HepG2 (cell line): Measurements from ENCODE around the gene EPB41. TPM values are rescaled to one million over a fixed set of nuclear protein-coding genes. Genes with fewer than 3 reads are reported as not detected.

ENCODE experiments used
- ATAC-seq: fragments of 200-7000 bp; cut with Tn5 transposase; 3 replicates; pipeline ENCODE4 v1.9.1; 2020; ENCODE audit warnings: mild to moderate bottlenecking, moderate library complexity
- BruUV-seq: library from RNA; stranded (reverse); fragments of 400-500 nt; replicated peaks from 2 replicates; lab custom pipeline; 2021; lab: Mats Ljungman, UMichigan
- CTCF ChIA-PET: fragments of 300-600 bp; formaldehyde crosslinking; extraction: SDS; loops from one replicate; lab custom pipeline; 2021; ENCODE audit warnings: low total read pairs, inconsistent platforms, low intra/inter-chr PET ratio; lab: Yijun Ruan, JAX
- POLR2A ChIA-PET: fragments of 350-600 bp; sonication (Branson Sonifier 250); formaldehyde crosslinking; loops from one replicate; lab custom pipeline; 2020; ENCODE audit warnings: antibody characterized with exemption, inconsistent platforms; lab: Yijun Ruan, JAX
- DNase-seq: peaks from one replicate; pipeline ENCODE4 v3.0.0-alpha.2; 2015; ENCODE audit warnings: low spot score
- FAIRE-seq: peaks from 3 replicates; lab custom pipeline; 2011; peaks lifted over from hg19 to GRCh38; lab: Jason Lieb, UNC
- H2AFZ ChIP-seq: one replicate; pipeline ENCODE4 v1.6.1; 2011; ENCODE audit warnings: low read length, inconsistent platforms
- H3K27ac ChIP-seq: fragments of 300-600 bp; 3 replicates; pipeline ENCODE4 v1.8.0; 2011; ENCODE audit warnings: mixed run types, mild to moderate bottlenecking, mixed read lengths, low read length, inconsistent platforms; ENCODE audit not compliant: insufficient read depth; ENCODE audit errors: extremely low read length
- H3K27me3 ChIP-seq, 2 experiments: fragments of 200-600 bp in 1 of 2; 2 replicates in 1 of 2; 3 replicates in 1 of 2; pipeline versions ENCODE4 v1.6.0 to v1.8.0; 2011; ENCODE audit warnings: low read length in 2 of 2, mild to moderate bottlenecking in 2 of 2, moderate library complexity in 2 of 2, inconsistent platforms in 1 of 2; ENCODE audit not compliant: insufficient read depth in 2 of 2, control insufficient read depth in 1 of 2
- H3K36me3 ChIP-seq, 2 experiments: fragments of 200-600 bp in 1 of 2; replicated peaks in 1 of 2; 2 replicates in 1 of 2; 3 replicates in 1 of 2; pipeline versions ENCODE4 v1.5.1 to v1.8.0; 2011; ENCODE audit warnings: low read length in 2 of 2, inconsistent platforms in 1 of 2; ENCODE audit not compliant: insufficient read depth in 2 of 2, control insufficient read depth in 1 of 2
- H3K4me1 ChIP-seq: 2 replicates; pipeline ENCODE4 v1.5.1; 2012; ENCODE audit warnings: low read length, inconsistent platforms; ENCODE audit not compliant: insufficient read depth
- H3K4me2 ChIP-seq: 2 replicates; pipeline ENCODE4 v1.6.0; 2011; ENCODE audit warnings: low read depth, low read length, inconsistent platforms
- H3K4me3 ChIP-seq, 3 experiments: fragments of 200-600 bp in 1 of 3; sonication (generic), shearing (Covaris generic) in 1 of 3; replicated peaks in 1 of 3; 2 replicates each; pipeline ENCODE4 v1.5.1; 2011 to 2016; ENCODE audit warnings: low read length in 3 of 3, inconsistent platforms in 2 of 3, low read depth in 2 of 3, mild to moderate bottlenecking in 2 of 3, control low read depth in 1 of 3, mixed read lengths in 1 of 3; ENCODE audit not compliant: insufficient read depth in 1 of 3
- H3K79me2 ChIP-seq: one replicate; pipeline ENCODE4 v1.6.1; 2011; ENCODE audit warnings: low read length, inconsistent platforms; ENCODE audit not compliant: insufficient read depth
- H3K9ac ChIP-seq: 2 replicates; pipeline ENCODE4 v1.6.0; 2011; ENCODE audit warnings: mild to moderate bottlenecking, low read depth, low read length, inconsistent platforms; ENCODE audit not compliant: insufficient read depth
- H3K9me3 ChIP-seq: 2 replicates; pipeline ENCODE4 v1.5.1; 2012; ENCODE audit warnings: mild to moderate bottlenecking, low read length
- H4K20me1 ChIP-seq: 2 replicates; pipeline ENCODE4 v1.6.0; 2011; ENCODE audit warnings: inconsistent platforms, mild to moderate bottlenecking, low read length, moderate library complexity; ENCODE audit not compliant: insufficient read depth
- AHDC1 ChIP-seq: sonication (generic); formaldehyde crosslinking; IDR thresholded peaks from 2 replicates; pipeline ENCODE4 v1.5.1; 2020; ENCODE audit warnings: mild to moderate bottlenecking, missing genetic modification reagents, borderline replicate concordance
- ARID2 ChIP-seq: sonication (generic); formaldehyde crosslinking; IDR thresholded peaks from 2 replicates; pipeline ENCODE4 v1.8.1; 2022; ENCODE audit warnings: mild to moderate bottlenecking, missing genetic modification reagents, borderline replicate concordance
- E2F1 ChIP-seq: sonication (generic); formaldehyde crosslinking; IDR thresholded peaks from 2 replicates; pipeline ENCODE4 v1.5.0; 2020; ENCODE audit warnings: missing genetic modification reagents
- HIVEP1 ChIP-seq: sonication (generic); formaldehyde crosslinking; IDR thresholded peaks from 2 replicates; pipeline ENCODE4 v1.4.0; 2020; ENCODE audit warnings: mild to moderate bottlenecking, missing genetic modification reagents
- ZBTB34 ChIP-seq: sonication (generic); formaldehyde crosslinking; IDR thresholded peaks from 2 replicates; pipeline ENCODE4 v1.8.0; 2022; ENCODE audit warnings: mild to moderate bottlenecking, missing genetic modification reagents
- ZFP36L1 ChIP-seq: sonication (generic); formaldehyde crosslinking; IDR thresholded peaks from 2 replicates; pipeline ENCODE4 v1.8.0; 2022; ENCODE audit warnings: mild to moderate bottlenecking, missing genetic modification reagents, moderate library complexity
- ZNF251 ChIP-seq: sonication (generic); formaldehyde crosslinking; IDR thresholded peaks from 2 replicates; pipeline ENCODE4 v1.9.0; 2021; ENCODE audit warnings: mild to moderate bottlenecking, missing genetic modification reagents
- ZNF281 ChIP-seq: sonication (generic); formaldehyde crosslinking; IDR thresholded peaks from 2 replicates; pipeline ENCODE4 v1.4.0; 2020; ENCODE audit warnings: missing genetic modification reagents, borderline replicate concordance
- ZNF34 ChIP-seq: sonication (generic); formaldehyde crosslinking; IDR thresholded peaks from 2 replicates; pipeline ENCODE4 v1.4.0; 2020; ENCODE audit warnings: mild to moderate bottlenecking, missing genetic modification reagents, borderline replicate concordance
- ZNF552 ChIP-seq: sonication (generic); formaldehyde crosslinking; IDR thresholded peaks from 2 replicates; pipeline ENCODE4 v1.9.0; 2022; ENCODE audit warnings: missing genetic modification reagents, mild to moderate bottlenecking, borderline replicate concordance
- ZNF616 ChIP-seq: sonication (generic); formaldehyde crosslinking; IDR thresholded peaks from 2 replicates; pipeline ENCODE4 v1.5.0; 2020; ENCODE audit warnings: low read depth, mild to moderate bottlenecking, missing genetic modification reagents
- WGBS: methylation state at CpG from one replicate; pipeline ENCODE4 v1.1.6; 2017; ENCODE audit warnings: low lambda C conversion rate; 5-methylcytosine and 5-hydroxymethylcytosine counted together
- in situ Hi-C: cut with HindIII; loops from 2 replicates; pipeline ENCODE4 v1.10.0; 2017; ENCODE audit warnings: low pct_unique_long_range_greater_than_20kb; ENCODE audit not compliant: extremely low pct_ligation_motif_present
- intact Hi-C: fragments of 100-400 bp; cut with micrococcal nuclease; formaldehyde crosslinking; loops from one replicate; pipeline ENCODE4 v1.10.0; 2022; ENCODE audit not compliant: unreplicated experiment
- polyA plus RNA-seq, 8 experiments: library from polyadenylated mRNA; depleted of rRNA in 3 of 8; stranded (reverse) in 7 of 8; unstranded in 1 of 8; fragments of >200 nt; fragmentation: Illumina TruSeq in 4 of 8; extraction: Trizol in 4 of 8; gene quantifications; 2 replicates each; pipeline versions ENCODE4 v1.2.1 to v1.2.3, GENCODE V29; 2011 to 2016; ENCODE audit warnings: low read depth in 4 of 8, missing spikeins in 1 of 8, mixed read lengths in 1 of 8; ENCODE audit not compliant: insufficient read depth in 1 of 8
- total RNA-seq, 5 experiments: library from RNA; depleted of rRNA; stranded (reverse); fragments of >200 nt; fragmentation: Illumina TruSeq; extraction: Trizol; gene quantifications; 2 replicates each; pipeline ENCODE4 v1.2.3, GENCODE V29; 2016; ENCODE audit warnings: low read depth in 1 of 5

Gene EPB41
- total and polyA plus RNA-seq, 2 of the 13 experiments (the other 11 are each of a cell fraction or from before 2014, with no cell fraction given): 34.5 to 46.7 TPM

GRCh38 chr1:28878796-28879195 lies 35.6 kb upstream of the EPB41 start:
- intact Hi-C loops (loop anchor here (5.0 to 10.0 kb wide), 2 partner anchors 236 to 364 kb away; partner anchors contain the start of gene TAF12), in situ Hi-C loops (loop anchor here (5.0 kb wide), 1 partner anchor 91 kb away; no protein-coding TSS in a partner anchor)
- no peak overlapping the region for H3K4me3 ChIP-seq
- DNase-seq: no peak
- H3K36me3 ChIP-seq: no peaks in the 10 kb centered on the region
- H4K20me1 ChIP-seq: no peaks in the 10 kb centered on the region
- WGBS: 14% methylated on average over 4 of the region's 4 CpGs
- ChIA-PET CTCF (no interaction called here), POLR2A (no interaction called here)
- no peak for TF ChIP-seq ZNF552
- no peak for TF ChIP-seq ZFP36L1
- no peak for TF ChIP-seq ZNF251 (CRISPR knock-in tag)
- TF ChIP-seq ZBTB34 (CRISPR knock-in tag): no peak
- no peak for TF ChIP-seq ZNF281
- no peak for TF ChIP-seq AHDC1
- no peak for TF ChIP-seq ZNF616 (CRISPR knock-in tag)
- TF ChIP-seq HIVEP1: no peak
- no peak for TF ChIP-seq ZNF34 (CRISPR knock-in tag)
- no peak for TF ChIP-seq ARID2 (CRISPR knock-in tag)
- TF ChIP-seq E2F1: no peak
- peak overlapping the region; percentile 32; the same call in 1 of the 2 replicates for H3K4me2 ChIP-seq
- FAIRE-seq: no peak
- no peaks in the 10 kb centered on the region for H3K9me3 ChIP-seq
- H3K79me2 ChIP-seq: no peaks in the 10 kb centered on the region
- ATAC-seq: no peak
- H2AFZ ChIP-seq: peak overlapping the region; percentile 5
- no peaks in the 10 kb centered on the region; a peak in 1 of 5 replicates for H3K27me3 ChIP-seq
- BruUV-seq: no TSS peak
- no peak overlapping the region for H3K27ac ChIP-seq
- H3K4me1 ChIP-seq: peaks cover 38% of the 10 kb centered on the region
- no peak overlapping the region for H3K9ac ChIP-seq
